ENCODE results near the gene PLEKHA7. TPM values are rescaled to one million over a fixed set of nuclear protein-coding genes. Genes with fewer than 3 reads are reported as not detected.

PLEKHA7 gene
- total RNA-seq, 1 experiment from 2014 or later: 1.7 TPM

DNA sequence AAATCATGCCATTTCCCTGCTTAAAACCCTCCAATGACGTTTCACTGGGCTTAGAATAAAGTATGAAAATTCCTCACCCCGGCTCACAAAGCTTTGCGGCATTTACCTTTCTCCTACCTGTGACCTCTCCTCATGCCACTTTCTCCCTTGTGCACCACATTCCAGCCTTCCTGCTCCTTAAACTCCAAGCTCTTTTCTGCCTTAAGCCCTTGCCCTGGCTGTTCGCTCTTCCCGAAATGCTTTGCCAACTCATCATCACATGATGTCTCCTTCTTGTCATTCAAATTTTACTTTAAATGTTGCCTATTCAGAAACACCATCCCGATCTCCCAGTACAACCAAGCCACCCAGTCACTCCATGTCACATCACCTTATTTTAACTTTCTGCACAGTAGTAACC, 2.0 kb downstream of the PLEKHA7 start:
- Histone ChIP-seq H3K27me3 (replicated peaks; ENCODE audit: insufficient read depth, low read depth, low read length, poor library complexity) (peaks cover 29% of the 10 kb centered on the region), H3K27ac (ENCODE audit: low read depth, low read length, poor library complexity, severe bottlenecking) (no peak overlapping the region), H3K36me3 (ENCODE audit: insufficient read depth, low read length, poor library complexity, severe bottlenecking) (no peaks in the 10 kb centered on the region), H3K4me3 (ENCODE audit: low read depth, low read length, poor library complexity, severe bottlenecking) (no peak overlapping the region), H3K4me1 (ENCODE audit: insufficient read depth, low read length, poor library complexity, severe bottlenecking) (no peaks in the 10 kb centered on the region), H3K9me3 (ENCODE audit: low read depth, low read length, poor library complexity, severe bottlenecking) (no peaks in the 10 kb centered on the region)
- intact Hi-C loops (cut with micrococcal nuclease; ENCODE audit: unreplicated experiment): no loop called here
- BruUV-seq (replicated peaks): no TSS peak
- no peak for TF ChIP-seq EZH2 (IDR thresholded peaks at IDR 0.05; ENCODE audit: borderline replicate concordance, low read depth, low read length, poor library complexity, severe bottlenecking)
- TF ChIP-seq, protein P1, sequence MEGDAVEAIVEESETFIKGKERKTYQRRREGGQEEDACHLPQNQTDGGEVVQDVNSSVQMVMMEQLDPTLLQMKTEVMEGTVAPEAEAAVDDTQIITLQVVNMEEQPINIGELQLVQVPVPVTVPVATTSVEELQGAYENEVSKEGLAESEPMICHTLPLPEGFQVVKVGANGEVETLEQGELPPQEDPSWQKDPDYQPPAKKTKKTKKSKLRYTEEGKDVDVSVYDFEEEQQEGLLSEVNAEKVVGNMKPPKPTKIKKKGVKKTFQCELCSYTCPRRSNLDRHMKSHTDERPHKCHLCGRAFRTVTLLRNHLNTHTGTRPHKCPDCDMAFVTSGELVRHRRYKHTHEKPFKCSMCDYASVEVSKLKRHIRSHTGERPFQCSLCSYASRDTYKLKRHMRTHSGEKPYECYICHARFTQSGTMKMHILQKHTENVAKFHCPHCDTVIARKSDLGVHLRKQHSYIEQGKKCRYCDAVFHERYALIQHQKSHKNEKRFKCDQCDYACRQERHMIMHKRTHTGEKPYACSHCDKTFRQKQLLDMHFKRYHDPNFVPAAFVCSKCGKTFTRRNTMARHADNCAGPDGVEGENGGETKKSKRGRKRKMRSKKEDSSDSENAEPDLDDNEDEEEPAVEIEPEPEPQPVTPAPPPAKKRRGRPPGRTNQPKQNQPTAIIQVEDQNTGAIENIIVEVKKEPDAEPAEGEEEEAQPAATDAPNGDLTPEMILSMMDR (conservative IDR thresholded peaks at IDR 0.05; ENCODE audit: low read depth, low read length): no peak
- ChIA-PET POLR2A (ENCODE audit: low non-redundant PET) (no interaction called here), CTCF (no interaction called here)
- no peak for DNase-seq (ENCODE audit: low spot score)

DNA sequence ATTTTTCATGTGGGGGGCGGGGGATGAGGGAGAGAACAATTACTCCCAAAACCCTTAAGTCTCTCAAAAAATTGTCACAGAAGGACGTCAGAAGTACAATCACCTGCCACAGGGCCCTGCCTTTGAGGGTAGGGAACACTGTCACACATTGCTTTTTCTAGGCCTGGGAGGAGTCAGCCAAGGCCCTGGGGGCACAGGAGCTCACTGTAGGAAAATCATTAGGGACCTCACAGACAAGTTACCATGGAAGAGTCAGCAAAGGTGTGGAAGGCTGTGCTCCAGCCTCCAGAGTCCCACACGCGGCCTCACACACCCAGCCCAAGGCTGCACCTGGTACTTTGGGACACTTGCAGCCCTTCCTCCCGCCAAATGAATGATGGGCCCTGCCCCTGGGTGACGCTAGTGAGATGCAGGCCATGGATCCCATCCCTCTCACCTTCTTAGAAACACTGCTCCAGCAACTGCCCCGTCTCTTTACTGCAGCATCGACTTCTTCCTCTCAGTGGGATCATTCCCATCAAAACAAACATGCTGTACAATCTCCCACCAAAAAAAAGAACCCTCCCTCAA, 3.3 kb downstream of the PLEKHA7 start:
- intact Hi-C loops (cut with micrococcal nuclease; ENCODE audit: unreplicated experiment): no loop called here
- BruUV-seq (replicated peaks): no TSS peak
- Histone ChIP-seq H3K27ac (ENCODE audit: low read depth, low read length, poor library complexity, severe bottlenecking) (no peak overlapping the region), H3K9me3 (ENCODE audit: low read depth, low read length, poor library complexity, severe bottlenecking) (no peaks in the 10 kb centered on the region), H3K4me3 (ENCODE audit: low read depth, low read length, poor library complexity, severe bottlenecking) (no peak overlapping the region), H3K36me3 (ENCODE audit: insufficient read depth, low read length, poor library complexity, severe bottlenecking) (no peaks in the 10 kb centered on the region), H3K27me3 (replicated peaks; ENCODE audit: insufficient read depth, low read depth, low read length, poor library complexity) (peaks cover 27% of the 10 kb centered on the region), H3K4me1 (ENCODE audit: insufficient read depth, low read length, poor library complexity, severe bottlenecking) (no peaks in the 10 kb centered on the region)
- TF ChIP-seq EZH2 (IDR thresholded peaks at IDR 0.05; ENCODE audit: borderline replicate concordance, low read depth, low read length, poor library complexity, severe bottlenecking): no peak
- TF ChIP-seq, protein P1 (conservative IDR thresholded peaks at IDR 0.05; ENCODE audit: low read depth, low read length): no peak
- POLR2A ChIA-PET (ENCODE audit: low non-redundant PET): interaction anchor here (0.6 kb wide), 1 partner anchor 10 kb away, joined by 8 read pairs; no protein-coding TSS in a partner anchor
- no peak for DNase-seq (ENCODE audit: low spot score)
- CTCF ChIA-PET: no interaction called here

DNA sequence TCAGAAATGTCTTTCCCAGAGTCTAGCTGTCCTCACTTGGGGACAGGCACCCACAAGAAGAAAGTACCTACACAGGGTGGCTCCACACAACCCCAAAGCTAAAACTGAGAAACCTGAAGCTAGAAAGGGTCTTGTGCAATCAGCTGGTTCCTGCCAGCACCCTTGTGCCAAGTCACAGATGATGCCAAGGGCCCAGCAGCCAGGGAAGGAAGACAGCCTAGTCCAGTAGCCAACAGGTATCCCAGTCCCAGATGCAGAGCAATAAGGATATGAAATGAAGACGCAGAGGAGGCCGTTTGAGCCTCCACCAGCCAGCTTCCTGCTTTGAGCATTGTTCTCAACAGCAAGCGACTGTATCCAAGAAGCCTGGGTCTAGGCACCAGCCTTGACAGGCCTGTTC, 6.1 kb downstream of the PLEKHA7 start:
- CTCF ChIA-PET: no interaction called here
- no peaks in the 10 kb centered on the region for H3K4me1 ChIP-seq (ENCODE audit: insufficient read depth, low read length, poor library complexity, severe bottlenecking)
- no peak for DNase-seq (ENCODE audit: low spot score)
- intact Hi-C loops (cut with micrococcal nuclease; ENCODE audit: unreplicated experiment): no loop called here
- no peak for TF ChIP-seq EZH2 (IDR thresholded peaks at IDR 0.05; ENCODE audit: borderline replicate concordance, low read depth, low read length, poor library complexity, severe bottlenecking)
- TF ChIP-seq, protein P1 (conservative IDR thresholded peaks at IDR 0.05; ENCODE audit: low read depth, low read length): no peak
- no peaks in the 10 kb centered on the region for H3K36me3 ChIP-seq (ENCODE audit: insufficient read depth, low read length, poor library complexity, severe bottlenecking)
- BruUV-seq (replicated peaks): no TSS peak
- no peak overlapping the region for H3K4me3 ChIP-seq (ENCODE audit: low read depth, low read length, poor library complexity, severe bottlenecking)
- POLR2A ChIA-PET (ENCODE audit: low non-redundant PET): no interaction called here
- H3K27me3 ChIP-seq (replicated peaks; ENCODE audit: insufficient read depth, low read depth, low read length, poor library complexity): peaks cover 8% of the 10 kb centered on the region
- no peak overlapping the region for H3K27ac ChIP-seq (ENCODE audit: low read depth, low read length, poor library complexity, severe bottlenecking)
- H3K9me3 ChIP-seq (ENCODE audit: low read depth, low read length, poor library complexity, severe bottlenecking): no peaks in the 10 kb centered on the region
